DMS53 treated with DMSO at 0.1 percent for 48 hours (cell line): ENCODE measurements around the gene SMYD2.

Experiments used
- DNase-seq: peaks from one replicate; lab custom pipeline; 2025; ENCODE audit not compliant: unreplicated experiment; lab: John Stamatoyannopoulos, UW

SMYD2 gene

DNA sequence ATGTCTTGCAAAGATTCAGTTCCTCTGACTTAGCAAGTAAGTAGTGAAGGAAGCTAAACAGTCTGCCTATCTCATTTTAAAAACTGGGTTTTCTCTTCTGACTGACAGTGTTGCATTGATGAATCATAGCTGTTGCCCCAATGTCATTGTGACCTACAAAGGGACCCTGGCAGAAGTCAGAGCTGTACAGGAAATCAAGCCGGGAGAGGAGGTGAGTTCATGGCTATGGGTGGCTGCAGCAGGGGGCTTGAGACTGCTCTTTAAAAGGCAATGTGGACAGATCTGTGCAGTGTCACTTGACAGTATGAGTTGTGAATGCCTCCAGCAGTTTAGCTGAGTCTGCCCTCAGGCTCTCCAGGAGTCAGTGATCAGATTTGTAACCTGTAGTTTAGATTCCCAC lies 46.6 kb downstream of the SMYD2 start:
- no peak for DNase-seq

DNA sequence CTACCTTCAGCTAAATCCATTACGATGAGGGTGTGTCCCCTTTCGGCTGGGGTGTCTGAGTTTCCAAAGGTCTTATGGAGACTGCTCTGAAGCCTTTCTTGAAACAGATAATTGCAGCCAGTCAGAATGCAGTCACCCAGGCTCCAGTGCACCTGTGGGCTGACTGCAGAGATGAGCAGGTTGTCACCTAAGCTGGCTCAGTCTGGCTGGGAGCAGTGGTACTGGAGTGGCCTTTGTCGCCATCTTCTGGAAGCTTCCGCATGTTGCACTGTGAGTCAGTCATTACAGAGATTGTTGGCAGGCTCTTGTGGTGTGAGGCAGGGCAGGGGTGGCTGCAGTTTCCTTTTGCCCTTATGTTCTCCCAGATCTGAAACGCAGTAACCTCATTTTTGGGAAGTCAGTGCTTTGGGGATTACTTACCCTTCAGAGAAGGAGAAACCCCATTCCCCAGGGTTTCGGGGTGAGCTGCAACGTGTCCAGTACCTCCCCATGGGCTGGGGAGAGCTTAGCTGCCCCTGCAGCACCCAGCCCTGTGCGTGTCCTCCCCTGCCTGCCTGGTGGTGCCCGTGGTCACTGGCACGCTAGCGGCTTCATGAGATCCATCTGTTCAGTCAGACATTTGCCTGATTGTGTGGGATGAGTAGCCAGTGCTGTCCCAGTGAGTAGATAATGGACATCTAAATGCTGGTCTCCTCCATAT lies 48.0 kb downstream of the SMYD2 start:
- peak; percentile 87 for DNase-seq

DNA sequence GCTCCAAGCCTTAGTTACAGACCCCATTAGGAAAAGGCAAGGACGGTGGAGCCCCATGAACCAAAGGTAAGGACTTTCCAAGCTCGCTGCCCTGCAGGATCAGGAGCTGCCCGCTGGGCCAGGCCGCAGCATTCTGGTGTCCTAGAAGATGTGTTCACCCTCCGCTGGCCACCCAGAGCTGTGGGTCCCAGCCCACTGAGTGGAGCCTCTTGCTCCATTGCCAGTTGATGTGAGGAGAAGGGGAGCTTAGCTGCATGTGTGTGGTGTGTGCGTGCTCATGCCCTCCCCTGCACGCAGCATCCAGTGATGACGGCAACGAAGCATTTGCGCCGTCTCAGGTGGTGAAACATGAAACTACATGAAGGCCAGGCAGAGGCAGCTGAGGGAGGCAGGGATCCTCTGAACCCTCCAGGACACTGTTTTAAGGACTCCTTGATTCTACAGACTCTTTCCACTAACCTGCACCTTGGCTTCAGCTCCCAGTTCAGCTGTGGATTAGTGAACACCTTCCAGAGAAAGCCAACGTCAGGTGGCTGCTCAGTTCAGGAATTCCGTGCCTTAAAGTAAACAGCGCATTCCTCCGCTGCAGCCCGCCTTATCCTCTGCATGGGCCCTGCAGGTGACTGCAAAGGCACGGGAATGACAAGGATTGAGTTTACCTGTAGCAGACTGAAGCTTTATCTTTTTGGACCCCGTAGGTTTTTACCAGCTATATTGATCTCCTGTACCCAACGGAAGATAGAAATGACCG lies 48.7 kb downstream of the SMYD2 start:
- DNase-seq: no peak

DNA sequence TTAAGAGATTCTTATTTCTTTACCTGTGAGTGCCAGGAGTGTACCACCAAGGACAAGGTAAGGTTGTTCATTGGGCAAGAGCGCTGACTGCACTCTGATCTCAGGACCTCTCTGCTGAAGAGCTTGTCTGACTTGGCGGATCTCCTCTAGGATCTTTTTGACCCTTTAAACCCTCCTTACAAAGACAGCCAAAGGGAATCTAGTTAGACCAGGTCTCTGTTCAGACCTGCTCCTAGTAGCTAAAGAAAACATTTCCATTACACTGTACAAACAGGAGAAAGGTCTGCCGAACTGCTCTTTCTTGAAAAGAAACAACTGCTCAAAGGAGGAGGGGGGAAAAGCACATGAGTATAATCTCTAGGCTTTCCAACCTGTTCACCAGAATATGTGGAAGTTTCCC lies 49.3 kb downstream of the SMYD2 start:
- DNase-seq: no peak

DNA sequence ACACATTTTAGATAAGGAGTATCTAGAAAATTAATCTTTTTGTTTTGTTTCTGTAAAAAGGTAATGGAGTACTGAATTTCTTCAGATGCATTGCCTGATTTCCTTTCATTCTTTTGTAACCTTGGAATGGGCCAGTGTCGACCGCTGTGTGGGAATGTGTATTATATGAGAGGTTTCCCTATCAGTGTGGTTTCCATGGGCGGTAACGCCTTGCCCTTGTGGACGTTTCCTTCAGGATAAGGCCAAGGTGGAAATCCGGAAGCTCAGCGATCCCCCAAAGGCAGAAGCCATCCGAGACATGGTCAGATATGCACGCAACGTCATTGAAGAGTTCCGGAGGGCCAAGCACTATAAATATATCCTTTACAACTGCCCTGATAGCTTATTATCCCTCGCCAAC lies 49.8 kb downstream of the SMYD2 start:
- DNase-seq: no peak

DNA sequence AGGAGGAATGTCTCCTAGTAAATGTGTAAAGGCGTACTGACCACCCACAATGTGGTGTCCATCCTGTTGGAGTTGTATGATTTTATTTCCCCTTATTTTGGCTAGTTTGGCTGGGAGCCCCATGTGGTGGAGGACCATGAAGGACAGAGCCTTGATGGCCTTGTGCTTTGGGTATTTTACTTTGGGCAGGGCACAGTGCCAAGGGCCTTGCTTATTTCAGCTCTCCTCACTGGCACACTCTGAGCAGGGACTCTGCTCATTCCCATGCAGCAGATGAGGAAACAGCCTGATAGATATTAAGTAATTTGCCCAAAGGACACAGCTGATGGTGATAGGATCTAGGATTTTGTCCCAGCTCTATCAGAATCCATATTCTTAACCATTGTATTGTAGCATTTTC lies 50.2 kb downstream of the SMYD2 start:
- DNase-seq: no peak

DNA sequence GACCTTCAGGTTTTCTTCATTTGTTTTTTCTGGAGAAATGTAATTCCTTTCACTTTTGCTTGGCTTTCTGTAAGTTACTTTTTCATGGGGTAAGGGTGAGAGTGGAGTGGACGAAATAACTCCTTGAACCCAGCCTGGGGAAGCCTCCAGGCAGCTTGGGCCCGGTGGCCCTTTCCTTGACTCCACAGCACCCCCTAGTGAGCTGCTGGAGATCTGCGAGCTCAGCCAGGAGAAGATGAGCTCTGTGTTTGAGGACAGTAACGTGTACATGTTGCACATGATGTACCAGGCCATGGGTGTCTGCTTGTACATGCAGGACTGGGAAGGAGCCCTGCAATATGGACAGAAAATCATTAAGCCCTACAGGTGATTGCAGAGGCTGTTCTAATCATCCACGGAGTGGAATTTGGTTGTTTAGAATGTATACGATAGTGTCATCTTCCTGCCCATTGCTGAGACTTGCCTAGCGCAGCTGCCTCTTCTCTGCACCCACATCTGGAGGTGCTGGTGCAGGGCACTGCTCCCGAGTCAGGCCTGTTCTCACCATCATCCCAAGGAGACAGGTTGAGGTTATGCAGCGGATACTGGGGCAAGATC lies 51.0 kb downstream of the SMYD2 start:
- peak; percentile 50 for DNase-seq

DNA sequence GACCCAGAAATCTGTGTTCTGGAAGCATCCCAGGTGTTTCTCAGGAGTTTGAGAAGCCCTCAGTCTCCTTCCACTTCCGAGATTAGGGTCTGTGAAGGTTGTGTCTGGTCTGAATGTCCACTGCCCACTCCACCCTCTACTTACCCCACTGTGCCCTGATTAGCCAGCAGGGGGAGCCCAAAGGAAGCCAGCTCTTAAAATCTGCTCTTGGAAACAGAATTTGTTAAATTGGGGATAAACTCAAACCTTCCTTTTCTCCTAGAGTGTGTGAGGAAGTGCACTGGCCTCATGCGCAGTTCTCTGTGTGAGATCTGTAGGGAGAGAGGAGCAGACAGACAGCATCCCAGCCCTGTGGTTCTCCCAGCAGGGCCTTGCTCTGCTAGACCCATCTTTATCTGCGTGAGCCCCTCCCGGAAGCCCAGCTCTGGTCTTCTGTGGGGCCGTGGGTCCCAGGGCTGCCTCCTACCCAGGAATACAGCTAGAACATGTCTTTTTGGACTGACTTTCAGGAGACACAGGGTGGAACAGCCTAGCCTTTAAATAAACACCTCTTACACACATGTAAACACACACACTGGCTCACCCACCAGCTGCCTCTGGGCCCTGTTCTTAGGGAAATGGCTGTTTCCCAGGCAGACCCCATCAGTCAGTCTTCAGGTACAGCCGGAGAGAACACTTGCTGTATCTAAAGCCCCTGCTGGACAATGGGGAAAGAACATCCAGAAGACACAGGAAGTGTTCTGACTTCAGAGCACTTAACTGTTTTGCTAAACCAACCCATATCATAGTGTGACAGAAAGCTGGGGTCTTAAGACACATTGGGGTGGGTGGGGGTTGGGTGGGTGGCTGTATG lies 52.2 kb downstream of the SMYD2 start:
- peak; percentile 39 for DNase-seq

DNA sequence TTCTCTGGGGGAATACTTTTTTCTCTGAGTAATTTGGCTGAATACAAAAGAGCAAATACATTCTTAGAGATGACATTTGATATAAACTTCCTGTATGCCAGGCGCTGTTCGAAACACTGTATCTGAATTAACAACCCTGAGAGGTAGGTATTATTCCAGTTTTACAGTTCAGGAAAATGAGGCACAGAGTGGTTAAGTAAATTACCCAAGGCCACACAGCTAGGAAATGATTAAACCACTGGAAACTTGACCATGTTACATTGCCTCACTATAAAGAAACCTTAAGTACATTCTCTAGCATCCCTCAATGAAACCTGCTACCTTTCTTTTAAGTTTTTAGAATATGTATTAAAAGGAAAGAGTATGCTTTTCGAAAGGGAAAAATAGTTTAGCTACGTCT lies 54.6 kb downstream of the SMYD2 start:
- no peak for DNase-seq

DNA sequence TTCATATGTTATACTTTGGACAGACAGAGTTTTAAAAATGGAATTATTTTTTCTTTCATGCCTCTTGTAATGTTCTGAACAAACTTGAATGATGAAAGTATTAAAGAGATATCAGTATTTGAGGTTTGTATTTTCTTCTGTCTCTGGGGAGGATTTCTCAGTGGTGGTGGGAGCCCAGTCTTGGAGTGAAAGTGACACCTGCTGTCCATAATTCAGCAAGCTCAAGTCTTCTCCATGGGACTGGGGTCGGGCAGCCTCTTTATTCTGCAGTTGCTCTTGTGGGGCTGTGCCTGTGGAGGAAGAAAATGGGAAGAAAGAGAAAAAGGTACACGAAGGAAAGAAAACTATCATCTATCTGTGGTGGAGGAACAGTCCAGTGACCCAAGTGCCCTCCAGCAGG lies 56.1 kb downstream of the SMYD2 start:
- DNase-seq: no peak

DNA sequence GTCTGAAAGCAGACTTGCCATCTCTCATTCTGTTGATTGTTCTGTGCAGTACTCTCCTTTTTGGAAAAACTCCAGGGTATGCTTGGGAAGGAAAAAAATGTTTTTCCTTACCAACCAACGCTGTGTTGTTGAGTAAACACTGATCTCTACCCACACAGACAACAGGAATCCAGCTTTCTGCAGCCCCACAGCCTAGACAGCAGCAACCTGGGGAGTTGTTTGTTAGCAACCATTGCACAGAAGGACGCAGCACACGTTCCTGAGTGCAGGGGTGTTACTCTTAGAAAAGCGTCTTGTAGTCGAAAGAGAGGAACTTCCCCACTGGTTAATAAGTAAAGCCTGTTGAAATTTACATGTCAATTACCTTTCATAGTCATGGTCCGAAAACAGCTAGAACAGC lies 56.6 kb downstream of the SMYD2 start:
- DNase-seq: no peak

DNA sequence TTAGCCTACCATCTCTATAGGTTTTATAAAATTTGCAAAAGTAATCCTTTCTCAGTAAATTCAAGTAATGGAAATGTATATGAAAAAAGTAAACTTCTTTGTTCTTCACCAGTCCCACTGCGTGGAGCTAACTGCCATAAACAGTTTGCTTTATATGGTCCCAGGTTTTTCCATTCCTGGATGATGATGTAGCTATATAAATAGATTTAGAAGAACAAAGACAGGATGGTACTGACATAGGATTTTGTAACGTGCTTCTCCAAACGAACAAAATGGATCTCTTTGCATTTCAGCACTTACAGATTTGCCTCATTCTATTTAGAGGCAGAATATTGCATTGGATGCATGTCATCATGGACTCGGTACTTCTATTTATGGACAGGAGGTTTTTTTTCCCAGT lies 57.3 kb downstream of the SMYD2 start:
- no peak for DNase-seq

DNA sequence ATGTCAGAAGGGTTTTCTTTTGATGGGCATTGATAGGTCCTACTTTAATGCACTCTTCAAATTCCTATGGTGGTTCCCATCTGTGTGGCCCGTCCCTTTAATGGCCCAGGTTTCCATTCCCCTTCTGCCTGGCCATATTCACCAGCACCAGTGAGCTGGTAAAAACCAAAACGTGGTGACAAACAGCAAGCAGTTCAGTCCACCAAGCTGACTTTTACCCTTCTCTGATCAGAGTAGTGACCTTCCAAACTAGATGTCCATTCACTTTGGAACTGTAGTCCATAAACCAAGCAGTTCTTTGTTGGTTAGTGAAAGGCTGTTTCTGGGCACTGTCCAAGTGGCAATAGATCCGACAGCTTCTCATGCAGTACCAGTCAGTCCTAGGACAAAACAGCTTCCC lies 60.5 kb downstream of the SMYD2 start:
- DNase-seq: no peak

DNA sequence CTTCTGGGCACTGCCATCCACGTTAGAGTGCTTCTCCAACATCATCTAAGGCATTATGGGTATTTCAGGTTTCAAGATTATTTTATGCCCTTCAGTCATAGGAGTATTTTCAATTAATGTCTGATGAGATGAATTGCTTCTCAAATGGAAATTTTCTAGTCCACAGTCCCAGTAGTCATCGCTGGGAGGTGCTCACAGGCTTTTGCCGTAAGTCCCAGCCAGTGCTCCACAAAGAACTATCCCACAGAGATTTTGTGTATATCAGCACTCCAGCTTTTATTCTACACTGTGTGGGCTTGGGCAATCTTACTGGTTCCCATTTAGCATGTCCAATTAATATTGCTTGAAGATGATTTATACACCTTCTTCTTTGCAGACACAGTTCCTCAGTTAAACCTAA lies 61.0 kb downstream of the SMYD2 start:
- no peak for DNase-seq

DNA sequence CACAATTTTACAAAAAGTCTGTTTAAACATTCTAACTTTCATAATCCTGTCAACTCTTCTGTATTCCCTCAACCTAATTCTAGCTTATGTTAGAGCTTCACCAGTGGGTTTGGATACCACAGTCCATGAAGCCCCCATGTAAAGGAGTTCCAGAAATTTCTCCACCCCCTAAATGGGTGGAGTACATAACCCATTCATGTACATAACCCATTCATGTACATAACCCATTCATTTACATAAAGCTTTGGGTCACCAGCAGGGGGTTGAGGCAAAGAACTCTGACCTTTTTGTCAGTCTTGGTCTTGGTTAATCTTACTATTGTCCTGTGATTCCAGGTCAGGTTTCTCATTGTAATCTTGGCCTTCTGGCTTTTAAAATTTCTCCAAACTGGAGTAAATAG lies 61.6 kb downstream of the SMYD2 start:
- no peak for DNase-seq

DNA sequence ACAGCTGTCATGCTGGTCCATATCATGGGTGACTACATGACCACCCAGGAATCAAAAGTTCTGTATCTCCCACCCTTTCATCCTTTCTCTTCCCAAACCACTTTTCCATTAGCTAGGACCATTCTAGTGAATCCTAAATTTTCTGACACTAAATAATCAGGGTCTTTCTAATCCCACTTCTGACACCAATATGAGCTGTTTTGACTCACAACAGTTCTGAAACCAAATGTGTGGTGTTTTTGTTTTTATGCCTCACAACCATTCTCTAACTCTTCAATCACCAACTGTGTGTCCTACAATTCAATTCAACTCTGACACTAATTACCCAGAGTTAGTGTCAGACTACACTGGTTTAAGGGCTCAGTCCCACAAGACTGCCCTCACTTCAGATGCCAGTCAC lies 63.9 kb downstream of the SMYD2 start:
- DNase-seq: no peak

DNA sequence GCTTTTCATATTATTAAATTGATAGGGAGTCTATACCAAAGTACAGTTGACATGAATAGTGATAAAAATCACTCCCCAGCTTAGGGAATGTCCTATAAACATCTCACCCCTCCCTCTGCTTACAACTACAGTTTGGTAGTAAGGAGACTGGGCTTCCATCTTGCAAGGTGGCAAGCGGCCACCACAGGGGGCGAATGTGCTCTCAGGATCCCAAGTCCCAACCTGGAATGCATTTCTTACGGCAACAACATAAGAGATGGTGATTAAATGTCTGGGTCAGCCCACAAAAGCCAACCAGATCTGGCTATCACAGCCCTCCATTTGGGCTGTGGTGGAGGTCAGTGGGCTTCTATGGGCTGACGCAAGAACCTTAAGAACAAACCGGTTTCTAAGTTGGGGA lies 68.0 kb downstream of the SMYD2 start:
- no peak for DNase-seq

DNA sequence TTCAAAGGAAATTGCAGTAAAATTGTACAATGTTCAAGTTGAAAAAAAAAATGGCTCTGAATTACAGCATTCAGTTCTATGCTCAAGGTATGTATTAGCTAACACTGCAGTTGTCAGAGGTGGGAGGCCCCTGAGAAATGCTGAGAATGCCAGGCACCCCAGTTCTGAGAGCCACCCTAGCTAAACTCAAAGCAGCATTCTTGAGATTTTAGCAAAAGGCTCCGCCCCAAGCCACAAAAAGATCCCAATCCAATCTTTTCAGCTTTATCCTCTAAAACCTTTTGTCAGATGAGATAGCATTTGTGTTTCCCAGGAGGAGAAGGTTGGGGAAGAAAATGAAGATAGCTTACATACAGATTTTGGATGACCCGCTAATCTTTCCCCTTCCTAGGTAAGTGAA lies 68.8 kb downstream of the SMYD2 start:
- DNase-seq: no peak

DNA sequence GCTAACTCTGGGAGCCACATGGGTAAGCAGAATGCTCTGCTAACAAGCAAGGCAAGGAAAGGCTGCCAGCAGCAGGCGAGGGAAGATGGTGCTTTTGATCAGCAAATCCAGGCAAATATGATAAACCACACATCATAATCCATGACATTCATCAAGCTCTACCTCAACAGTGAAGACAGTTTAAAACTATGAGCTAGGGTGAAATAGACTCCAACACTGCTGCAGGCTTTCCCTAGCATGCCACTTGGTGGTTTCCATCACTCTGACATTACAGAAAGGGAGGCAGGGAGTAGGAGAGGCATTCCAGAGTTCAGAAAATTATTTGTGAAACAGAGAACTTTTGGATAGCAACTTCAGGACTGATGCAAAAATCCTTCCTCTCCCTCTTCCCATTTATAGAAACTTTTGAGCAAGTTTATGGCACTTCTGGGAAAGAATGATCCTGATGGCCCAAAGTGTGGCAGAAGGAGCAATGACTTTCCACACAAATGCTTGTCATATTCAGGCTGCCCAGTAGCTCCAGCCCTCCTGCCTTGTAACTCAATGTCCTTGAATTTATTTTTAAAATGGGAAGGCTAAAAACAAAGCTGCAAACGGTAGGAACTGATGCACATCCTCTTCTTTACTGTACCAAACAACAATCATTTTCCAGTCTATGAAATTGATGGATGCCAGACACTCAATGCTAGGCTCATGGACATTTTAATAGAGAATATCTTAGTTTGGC lies 70.8 kb downstream of the SMYD2 start:
- no peak for DNase-seq

DNA sequence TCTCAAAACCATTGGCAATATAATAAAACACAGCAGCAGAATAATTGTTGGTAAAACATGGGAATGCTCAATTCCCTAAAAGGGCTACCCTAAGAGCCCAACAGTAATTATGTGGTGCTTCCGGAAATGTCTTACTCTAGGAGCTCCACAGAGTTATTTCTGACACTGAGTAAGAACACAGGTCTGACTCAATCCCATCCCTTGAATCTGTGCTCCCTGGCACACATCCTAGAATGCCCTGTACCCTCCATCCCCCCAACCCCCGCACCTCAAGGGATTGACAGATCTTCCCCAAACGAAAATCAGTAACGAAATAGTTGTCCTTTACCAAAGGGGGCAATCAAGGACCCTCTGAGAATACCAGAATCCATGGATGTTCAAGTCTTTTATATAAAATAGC lies 71.9 kb downstream of the SMYD2 start:
- DNase-seq: no peak
